HepG2 (cell line): ENCODE results near the gene CPSF4. TPM values are rescaled to one million over a fixed set of nuclear protein-coding genes. Genes with fewer than 3 reads are reported as not detected.

Experiments
- ATAC-seq: fragments of 200-7000 bp; cut with Tn5 transposase; 3 replicates; pipeline ENCODE4 v1.9.1; 2020; ENCODE audit warnings: mild to moderate bottlenecking, moderate library complexity
- BruUV-seq: library from RNA; stranded (reverse); fragments of 400-500 nt; replicated peaks from 2 replicates; lab custom pipeline; 2021; lab: Mats Ljungman, UMichigan
- CTCF ChIA-PET: fragments of 300-600 bp; formaldehyde crosslinking; extraction: SDS; loops from one replicate; lab custom pipeline; 2021; ENCODE audit warnings: low total read pairs, inconsistent platforms, low intra/inter-chr PET ratio; lab: Yijun Ruan, JAX
- POLR2A ChIA-PET: fragments of 350-600 bp; sonication (Branson Sonifier 250); formaldehyde crosslinking; loops from one replicate; lab custom pipeline; 2020; ENCODE audit warnings: antibody characterized with exemption, inconsistent platforms; lab: Yijun Ruan, JAX
- DNase-seq: peaks from one replicate; pipeline ENCODE4 v3.0.0-alpha.2; 2015; ENCODE audit warnings: low spot score
- FAIRE-seq: peaks from 3 replicates; lab custom pipeline; 2011; peaks lifted over from hg19 to GRCh38; lab: Jason Lieb, UNC
- H2AFZ ChIP-seq: one replicate; pipeline ENCODE4 v1.6.1; 2011; ENCODE audit warnings: low read length, inconsistent platforms
- H3K27ac ChIP-seq: fragments of 300-600 bp; 3 replicates; pipeline ENCODE4 v1.8.0; 2011; ENCODE audit warnings: mixed run types, mild to moderate bottlenecking, mixed read lengths, low read length, inconsistent platforms; ENCODE audit not compliant: insufficient read depth; ENCODE audit errors: extremely low read length
- H3K27me3 ChIP-seq, 2 experiments: fragments of 200-600 bp in 1 of 2; 2 replicates in 1 of 2; 3 replicates in 1 of 2; pipeline versions ENCODE4 v1.6.0 to v1.8.0; 2011; ENCODE audit warnings: low read length in 2 of 2, mild to moderate bottlenecking in 2 of 2, moderate library complexity in 2 of 2, inconsistent platforms in 1 of 2; ENCODE audit not compliant: insufficient read depth in 2 of 2, control insufficient read depth in 1 of 2
- H3K36me3 ChIP-seq, 2 experiments: fragments of 200-600 bp in 1 of 2; replicated peaks in 1 of 2; 2 replicates in 1 of 2; 3 replicates in 1 of 2; pipeline versions ENCODE4 v1.5.1 to v1.8.0; 2011; ENCODE audit warnings: low read length in 2 of 2, inconsistent platforms in 1 of 2; ENCODE audit not compliant: insufficient read depth in 2 of 2, control insufficient read depth in 1 of 2
- H3K4me1 ChIP-seq: 2 replicates; pipeline ENCODE4 v1.5.1; 2012; ENCODE audit warnings: low read length, inconsistent platforms; ENCODE audit not compliant: insufficient read depth
- H3K4me2 ChIP-seq: 2 replicates; pipeline ENCODE4 v1.6.0; 2011; ENCODE audit warnings: low read depth, low read length, inconsistent platforms
- H3K4me3 ChIP-seq, 3 experiments: fragments of 200-600 bp in 1 of 3; sonication (generic), shearing (Covaris generic) in 1 of 3; replicated peaks in 1 of 3; 2 replicates each; pipeline ENCODE4 v1.5.1; 2011 to 2016; ENCODE audit warnings: low read length in 3 of 3, inconsistent platforms in 2 of 3, low read depth in 2 of 3, mild to moderate bottlenecking in 2 of 3, control low read depth in 1 of 3, mixed read lengths in 1 of 3; ENCODE audit not compliant: insufficient read depth in 1 of 3
- H3K79me2 ChIP-seq: one replicate; pipeline ENCODE4 v1.6.1; 2011; ENCODE audit warnings: low read length, inconsistent platforms; ENCODE audit not compliant: insufficient read depth
- H3K9ac ChIP-seq: 2 replicates; pipeline ENCODE4 v1.6.0; 2011; ENCODE audit warnings: mild to moderate bottlenecking, low read depth, low read length, inconsistent platforms; ENCODE audit not compliant: insufficient read depth
- H3K9me3 ChIP-seq: 2 replicates; pipeline ENCODE4 v1.5.1; 2012; ENCODE audit warnings: mild to moderate bottlenecking, low read length
- H4K20me1 ChIP-seq: 2 replicates; pipeline ENCODE4 v1.6.0; 2011; ENCODE audit warnings: inconsistent platforms, mild to moderate bottlenecking, low read length, moderate library complexity; ENCODE audit not compliant: insufficient read depth
- ATF7 ChIP-seq, 2 experiments: fragments of 450-650 bp in 1 of 2; sonication (generic) in 1 of 2; formaldehyde crosslinking in 1 of 2; IDR thresholded peaks; 2 replicates each; pipeline versions ENCODE4 v1.4.0 to v1.6.1; 2016 to 2020; ENCODE audit warnings: antibody characterized with exemption in 1 of 2, mild to moderate bottlenecking in 1 of 2, missing genetic modification reagents in 1 of 2
- FLYWCH1 ChIP-seq: sonication (generic); formaldehyde crosslinking; IDR thresholded peaks from 2 replicates; pipeline ENCODE4 v1.8.1; 2023; ENCODE audit warnings: mild to moderate bottlenecking, missing genetic modification reagents
- FOXA1 ChIP-seq, 2 experiments: fragments of 450-650 bp in 1 of 2; sonication (generic) in 1 of 2; formaldehyde crosslinking in 1 of 2; IDR thresholded peaks; 2 replicates each; pipeline versions ENCODE4 v1.4.0 to v1.6.1; 2016 to 2020; ENCODE audit warnings: missing genetic modification reagents in 1 of 2
- KAT2B ChIP-seq: fragments of 150-350 bp; IDR thresholded peaks from 2 replicates; pipeline ENCODE4 v1.6.1; 2014; ENCODE audit warnings: low read depth, low read length, borderline replicate concordance
- MAFG ChIP-seq: sonication (generic); formaldehyde crosslinking; IDR thresholded peaks from 2 replicates; pipeline ENCODE4 v1.5.1; 2020; ENCODE audit warnings: mild to moderate bottlenecking, missing genetic modification reagents
- MIXL1 ChIP-seq: IDR thresholded peaks from 2 replicates; pipeline ENCODE4 v1.6.1; 2016
- MXD1 ChIP-seq: sonication (generic); formaldehyde crosslinking; IDR thresholded peaks from 2 replicates; pipeline ENCODE4 v1.4.0; 2020; ENCODE audit warnings: mild to moderate bottlenecking, missing genetic modification reagents
- PHB2 ChIP-seq: fragments of 450-650 bp; IDR thresholded peaks from 2 replicates; pipeline ENCODE4 v1.6.1; 2018; ENCODE audit not compliant: partially characterized antibody
- SRSF1 ChIP-seq: fragments of 200-400 bp; formaldehyde crosslinking; optimal IDR thresholded peaks from 2 replicates; pipeline ENCODE3; 2017; ENCODE audit warnings: mild to moderate bottlenecking, low read depth, low read length, moderate library complexity
- TAF15 ChIP-seq: fragments of 200-400 bp; formaldehyde crosslinking; IDR thresholded peaks from one replicate; pipeline ENCODE4 v1.6.1; 2018; ENCODE audit warnings: mild to moderate bottlenecking, low read depth, low read length; ENCODE audit not compliant: poor library complexity, severe bottlenecking
- ZNF292 ChIP-seq: sonication (generic); formaldehyde crosslinking; IDR thresholded peaks from 2 replicates; pipeline ENCODE4 v1.8.1; 2022; ENCODE audit warnings: mild to moderate bottlenecking, low read depth, missing genetic modification reagents, borderline replicate concordance
- ZNF331 ChIP-seq: sonication (generic); formaldehyde crosslinking; IDR thresholded peaks from 2 replicates; pipeline ENCODE4 v1.4.0; 2020; ENCODE audit warnings: missing genetic modification reagents
- ZNF350 ChIP-seq: sonication (generic); formaldehyde crosslinking; IDR thresholded peaks from 2 replicates; pipeline ENCODE4 v1.4.0; 2020; ENCODE audit warnings: mild to moderate bottlenecking, low read depth, missing genetic modification reagents, borderline replicate concordance
- ZNF501 ChIP-seq: sonication (generic); formaldehyde crosslinking; IDR thresholded peaks from 2 replicates; pipeline ENCODE4 v1.5.1; 2020; ENCODE audit warnings: mild to moderate bottlenecking, moderate library complexity, missing genetic modification reagents
- ZNF558 ChIP-seq: sonication (generic); formaldehyde crosslinking; IDR thresholded peaks from 2 replicates; pipeline ENCODE4 v1.9.0; 2022; ENCODE audit warnings: mild to moderate bottlenecking, missing genetic modification reagents, borderline replicate concordance
- ZNF615 ChIP-seq: sonication (generic); formaldehyde crosslinking; IDR thresholded peaks from 2 replicates; pipeline ENCODE4 v1.5.0; 2020; ENCODE audit warnings: mild to moderate bottlenecking, missing genetic modification reagents, borderline replicate concordance
- ZNF816 ChIP-seq: sonication (generic); formaldehyde crosslinking; IDR thresholded peaks from 2 replicates; pipeline ENCODE4 v1.8.0; 2022; ENCODE audit warnings: missing genetic modification reagents, mild to moderate bottlenecking, borderline replicate concordance
- WGBS: methylation state at CpG from one replicate; pipeline ENCODE4 v1.1.6; 2017; ENCODE audit warnings: low lambda C conversion rate; 5-methylcytosine and 5-hydroxymethylcytosine counted together
- in situ Hi-C: cut with HindIII; loops from 2 replicates; pipeline ENCODE4 v1.10.0; 2017; ENCODE audit warnings: low pct_unique_long_range_greater_than_20kb; ENCODE audit not compliant: extremely low pct_ligation_motif_present
- intact Hi-C: fragments of 100-400 bp; cut with micrococcal nuclease; formaldehyde crosslinking; loops from one replicate; pipeline ENCODE4 v1.10.0; 2022; ENCODE audit not compliant: unreplicated experiment
- polyA plus RNA-seq, 8 experiments: library from polyadenylated mRNA; depleted of rRNA in 3 of 8; stranded (reverse) in 7 of 8; unstranded in 1 of 8; fragments of >200 nt; fragmentation: Illumina TruSeq in 4 of 8; extraction: Trizol in 4 of 8; gene quantifications; 2 replicates each; pipeline versions ENCODE4 v1.2.1 to v1.2.3, GENCODE V29; 2011 to 2016; ENCODE audit warnings: low read depth in 4 of 8, missing spikeins in 1 of 8, mixed read lengths in 1 of 8; ENCODE audit not compliant: insufficient read depth in 1 of 8
- total RNA-seq, 5 experiments: library from RNA; depleted of rRNA; stranded (reverse); fragments of >200 nt; fragmentation: Illumina TruSeq; extraction: Trizol; gene quantifications; 2 replicates each; pipeline ENCODE4 v1.2.3, GENCODE V29; 2016; ENCODE audit warnings: low read depth in 1 of 5
- TF ChIP-seq, protein P1 (sequence below): sonication (generic); formaldehyde crosslinking; IDR thresholded peaks from 2 replicates; pipeline ENCODE4 v1.5.0; 2020; ENCODE audit warnings: mild to moderate bottlenecking, missing genetic modification reagents
- TF ChIP-seq, protein P2 (sequence below): sonication (generic); formaldehyde crosslinking; conservative IDR thresholded peaks from 2 replicates; pipeline ENCODE4 v1.8.0; 2022; ENCODE audit warnings: mild to moderate bottlenecking, moderate library complexity, missing genetic modification reagents

CPSF4 gene
- total and polyA plus RNA-seq, 2 of the 13 experiments (the other 11 are each of a cell fraction or from before 2014, with no cell fraction given), result 34.1 to 49.6 TPM

DNA sequence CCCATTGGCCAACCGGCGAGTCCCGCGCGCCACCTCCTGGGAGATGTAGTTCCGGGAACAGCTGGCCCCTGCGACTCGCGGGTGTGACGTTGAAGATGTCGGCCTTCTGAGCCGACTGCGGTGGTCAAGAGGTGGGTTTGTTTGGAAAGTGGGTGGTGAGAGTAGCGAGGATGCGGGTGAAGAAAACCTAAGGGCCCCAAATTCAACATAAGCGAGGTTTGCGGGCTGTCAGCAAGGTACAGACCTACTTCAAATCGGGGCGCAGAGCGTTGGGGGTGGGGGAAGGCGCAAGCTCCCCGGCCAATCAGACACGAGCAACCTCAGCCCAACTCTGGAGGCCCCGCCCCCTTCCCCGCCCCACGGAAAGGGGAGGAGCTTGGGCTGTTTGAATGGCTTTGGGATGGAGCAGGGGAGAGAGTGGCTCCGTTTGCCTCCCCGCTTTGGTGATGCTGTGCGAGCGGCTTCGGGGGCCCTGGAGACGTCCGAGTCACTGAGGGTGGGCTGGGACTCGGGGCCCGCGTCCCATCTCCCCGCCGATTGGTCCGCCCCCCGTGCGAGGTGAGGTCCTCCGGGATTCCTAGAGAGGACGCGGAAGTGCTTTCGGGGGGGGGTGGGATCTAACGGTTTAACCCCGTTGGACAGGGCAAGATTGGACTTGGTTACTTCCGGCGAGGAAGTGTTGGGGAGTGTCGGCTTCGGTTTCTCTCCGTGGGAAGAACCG, 66.0 kb downstream of the CPSF4 start, which contains the start of gene ZKSCAN5 (continued):
- TF ChIP-seq FLYWCH1 (CRISPR knock-in tag) (no peak), ZNF292 (no peak), ZNF350 (CRISPR knock-in tag) (peak; percentile 87; the same call in 1 of the 2 replicates), ZNF558 (0 out of 2 replicates have a peak, but pooled peaks have one; percentile 22), MAFG (CRISPR knock-in tag) (no peak), ATF7 (IDR thresholded peaks at IDR 0.05) (no peak), ATF7 (CRISPR knock-in tag; IDR thresholded peaks at IDR 0.05) (no peak), ZNF501 (peak; percentile 71)
- TF ChIP-seq, protein P1, sequence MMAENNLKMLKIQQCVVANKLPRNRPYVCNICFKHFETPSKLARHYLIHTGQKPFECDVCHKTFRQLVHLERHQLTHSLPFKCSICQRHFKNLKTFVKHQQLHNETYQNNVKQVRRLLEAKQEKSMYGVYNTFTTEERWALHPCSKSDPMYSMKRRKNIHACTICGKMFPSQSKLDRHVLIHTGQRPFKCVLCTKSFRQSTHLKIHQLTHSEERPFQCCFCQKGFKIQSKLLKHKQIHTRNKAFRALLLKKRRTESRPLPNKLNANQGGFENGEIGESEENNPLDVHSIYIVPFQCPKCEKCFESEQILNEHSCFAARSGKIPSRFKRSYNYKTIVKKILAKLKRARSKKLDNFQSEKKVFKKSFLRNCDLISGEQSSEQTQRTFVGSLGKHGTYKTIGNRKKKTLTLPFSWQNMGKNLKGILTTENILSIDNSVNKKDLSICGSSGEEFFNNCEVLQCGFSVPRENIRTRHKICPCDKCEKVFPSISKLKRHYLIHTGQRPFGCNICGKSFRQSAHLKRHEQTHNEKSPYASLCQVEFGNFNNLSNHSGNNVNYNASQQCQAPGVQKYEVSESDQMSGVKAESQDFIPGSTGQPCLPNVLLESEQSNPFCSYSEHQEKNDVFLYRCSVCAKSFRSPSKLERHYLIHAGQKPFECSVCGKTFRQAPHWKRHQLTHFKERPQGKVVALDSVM, result 0 out of 2 replicates have a peak, but pooled peaks have one; percentile 14

DNA sequence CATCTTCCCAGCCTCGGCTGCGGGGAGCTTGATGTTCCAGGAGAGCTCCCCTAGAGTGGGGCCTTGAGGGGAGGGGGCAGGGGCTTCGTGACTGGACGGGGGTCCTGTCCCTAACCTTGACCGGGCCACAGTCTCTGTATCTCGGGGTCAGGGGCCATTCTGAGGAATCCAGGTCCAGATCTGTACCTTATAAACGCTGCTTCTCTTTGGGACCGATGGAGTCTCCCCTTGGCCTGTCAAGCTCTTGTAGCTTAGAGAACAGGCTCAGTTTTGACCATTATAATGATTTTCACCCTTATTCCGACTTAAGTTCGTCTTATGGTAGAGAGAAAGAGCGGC, 66.5 kb downstream of the CPSF4 start:
- ChIA-PET POLR2A (interaction anchor here (0.8 to 2.0 kb wide), 15 partner anchors 13 to 297 kb away, joined by 3 to 42 read pairs (median 8); partner anchors contain the start of genes ATP5MF, BUD31, FAM200A and KPNA7), CTCF (no interaction called here)
- 0 out of 5 replicates have a peak, but pooled peaks cover 0 to 1% of the 10 kb centered on the region in 2 experiments for H3K36me3 ChIP-seq
- intact Hi-C loops (no loop called here), in situ Hi-C loops (no loop called here)
- peak; percentile 10 for ATAC-seq
- no peaks in the 10 kb centered on the region for H3K9me3 ChIP-seq
- H3K9ac ChIP-seq, result peak overlapping the region; percentile 80
- H3K27me3 ChIP-seq, result no peaks in the 10 kb centered on the region; a peak in 1 of 5 replicates
- H3K79me2 ChIP-seq, result peaks cover 32% of the 10 kb centered on the region
- 0 out of 2 replicates have a peak, but pooled peaks cover 3% of the 10 kb centered on the region for H4K20me1 ChIP-seq
- H3K4me1 ChIP-seq, result peaks cover 25% of the 10 kb centered on the region
- BruUV-seq, result no TSS peak
- H3K4me3 ChIP-seq, result peak overlapping the region; percentile 87 to 94 (median 88)
- DNase-seq, result no peak
- WGBS, result 0% methylated on average over 5 of the region's 11 CpGs
- peak overlapping the region; percentile 76 for H3K27ac ChIP-seq
- no peak for FAIRE-seq
- peak overlapping the region; percentile 93 for H3K4me2 ChIP-seq
- no peak overlapping the region for H2AFZ ChIP-seq
- TF ChIP-seq SRSF1 (peak; percentile 4), MXD1 (CRISPR knock-in tag) (0 out of 2 replicates have a peak, but pooled peaks have one; percentile 43), FOXA1 (IDR thresholded peaks at IDR 0.05) (no peak), FOXA1 (CRISPR knock-in tag; IDR thresholded peaks at IDR 0.05) (no peak), ZNF816 (0 out of 2 replicates have a peak, but pooled peaks have one; percentile 87), ZNF331 (CRISPR knock-in tag) (no peak), KAT2B (no peak), ZNF615 (no peak), TAF15 (no peak), MIXL1 (CRISPR knock-in tag) (no peak), PHB2 (no peak)
- TF ChIP-seq, protein P2, sequence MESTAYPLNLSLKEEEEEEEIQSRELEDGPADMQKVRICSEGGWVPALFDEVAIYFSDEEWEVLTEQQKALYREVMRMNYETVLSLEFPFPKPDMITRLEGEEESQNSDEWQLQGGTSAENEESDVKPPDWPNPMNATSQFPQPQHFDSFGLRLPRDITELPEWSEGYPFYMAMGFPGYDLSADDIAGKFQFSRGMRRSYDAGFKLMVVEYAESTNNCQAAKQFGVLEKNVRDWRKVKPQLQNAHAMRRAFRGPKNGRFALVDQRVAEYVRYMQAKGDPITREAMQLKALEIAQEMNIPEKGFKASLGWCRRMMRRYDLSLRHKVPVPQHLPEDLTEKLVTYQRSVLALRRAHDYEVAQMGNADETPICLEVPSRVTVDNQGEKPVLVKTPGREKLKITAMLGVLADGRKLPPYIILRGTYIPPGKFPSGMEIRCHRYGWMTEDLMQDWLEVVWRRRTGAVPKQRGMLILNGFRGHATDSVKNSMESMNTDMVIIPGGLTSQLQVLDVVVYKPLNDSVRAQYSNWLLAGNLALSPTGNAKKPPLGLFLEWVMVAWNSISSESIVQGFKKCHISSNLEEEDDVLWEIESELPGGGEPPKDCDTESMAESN, result peak; percentile 7; the same call in 1 of the 2 replicates
